CD4-positive, alpha-beta T cell treated with Interleukin-4 for 4 hours (primary cell): ENCODE measurements around the gene IP6K1.

ENCODE experiments used
- DNase-seq: peaks from one replicate; pipeline ENCODE4 v3.0.0-alpha.2; 2020

Gene IP6K1

GRCh38 chr3:49722896-49723295, 63.4 kb downstream of the IP6K1 start:
- no peak for DNase-seq

DNA sequence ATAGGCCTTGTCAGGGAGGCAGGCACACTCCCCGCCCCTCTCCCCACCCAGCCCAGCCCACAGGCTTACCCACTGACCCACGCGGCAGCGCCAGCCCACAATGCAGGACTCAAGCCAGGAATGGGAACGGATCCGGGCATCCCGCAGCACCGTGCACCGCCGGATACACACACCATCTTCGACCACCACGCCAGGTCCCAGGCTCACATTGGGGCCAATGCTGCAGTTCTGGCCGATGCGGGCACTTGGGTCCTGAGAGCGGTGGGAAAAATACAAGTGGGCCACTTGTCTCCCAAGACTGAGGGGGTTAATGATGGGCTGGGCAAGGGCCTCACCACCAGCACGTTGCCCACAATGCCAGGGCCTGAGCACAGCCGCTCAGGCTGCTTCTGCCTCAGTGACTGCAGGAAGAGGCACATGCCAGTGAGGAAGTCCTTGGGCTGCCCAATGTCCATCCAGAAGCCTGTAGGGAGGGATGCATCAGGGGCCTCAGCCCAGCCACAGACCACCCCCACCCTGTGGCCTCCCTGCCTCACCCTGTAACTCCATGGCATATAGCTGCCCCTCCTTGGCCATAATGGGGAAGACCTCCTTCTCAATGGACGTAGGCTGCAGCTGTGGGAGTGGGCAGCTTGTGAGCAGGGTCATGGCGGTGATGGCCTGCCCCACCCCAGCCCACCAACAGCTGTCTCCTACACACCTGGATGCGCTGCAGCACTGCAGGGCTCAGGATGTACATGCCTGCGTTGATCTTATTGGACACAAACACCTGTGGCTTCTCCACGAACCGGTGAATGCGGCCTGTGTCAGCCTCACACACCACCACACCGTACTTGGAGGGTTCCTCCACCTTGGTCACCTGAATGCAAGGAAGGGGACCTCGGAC, 64.2 kb downstream of the IP6K1 start:
- DNase-seq: no peak

GRCh38 chr3:49721596-49721895, 64.8 kb downstream of the IP6K1 start:
- DNase-seq: no peak

DNA sequence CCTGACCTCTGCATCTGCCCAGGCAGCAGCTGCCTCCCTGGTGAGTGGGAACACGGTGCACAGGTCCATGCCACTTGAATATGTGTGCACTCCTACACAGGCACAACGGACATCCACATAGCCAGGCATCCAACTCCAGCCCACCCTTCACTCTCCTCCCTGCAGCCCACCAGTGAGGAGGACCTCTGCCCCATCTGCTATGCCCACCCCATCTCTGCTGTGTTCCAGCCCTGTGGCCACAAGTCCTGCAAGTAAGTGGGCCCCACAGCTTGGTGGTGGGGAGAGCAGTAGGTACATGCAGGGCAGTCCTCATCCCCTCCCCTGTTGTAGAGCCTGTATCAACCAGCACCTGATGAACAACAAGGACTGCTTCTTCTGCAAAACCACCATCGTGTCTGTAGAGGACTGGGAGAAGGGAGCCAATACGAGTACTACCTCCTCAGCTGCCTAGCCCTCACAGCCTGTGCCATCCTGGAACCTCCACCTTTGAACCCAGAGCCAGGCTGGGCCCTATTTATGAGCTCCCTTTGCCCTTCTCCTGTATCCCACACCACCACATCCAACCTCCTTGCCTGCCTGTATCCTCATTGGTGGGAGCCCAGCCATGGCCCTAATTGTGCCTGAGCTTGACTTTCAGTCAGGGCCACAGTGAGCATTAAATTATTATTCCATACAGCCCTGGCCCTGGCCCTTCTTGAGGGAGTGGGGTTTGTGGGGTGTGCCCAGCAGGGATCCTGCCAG, 65.3 kb downstream of the IP6K1 start:
- DNase-seq: no peak

- DNase-seq: peak; percentile 88
These were observed 67.0 kb downstream of the IP6K1 start, which contains the start of gene AMIGO3 for GRCh38 chr3:49719214-49719884. Gene AMIGO3 (minus strand): TSS chr3:49719684. CDS start chr3:49719465, 219 bp downstream.

GRCh38 chr3:49718858-49719213, 67.5 kb downstream of the IP6K1 start:
- DNase-seq: no peak

GRCh38 chr3:49717959-49718857, 68.1 kb downstream of the IP6K1 start:
- no peak for DNase-seq

DNA sequence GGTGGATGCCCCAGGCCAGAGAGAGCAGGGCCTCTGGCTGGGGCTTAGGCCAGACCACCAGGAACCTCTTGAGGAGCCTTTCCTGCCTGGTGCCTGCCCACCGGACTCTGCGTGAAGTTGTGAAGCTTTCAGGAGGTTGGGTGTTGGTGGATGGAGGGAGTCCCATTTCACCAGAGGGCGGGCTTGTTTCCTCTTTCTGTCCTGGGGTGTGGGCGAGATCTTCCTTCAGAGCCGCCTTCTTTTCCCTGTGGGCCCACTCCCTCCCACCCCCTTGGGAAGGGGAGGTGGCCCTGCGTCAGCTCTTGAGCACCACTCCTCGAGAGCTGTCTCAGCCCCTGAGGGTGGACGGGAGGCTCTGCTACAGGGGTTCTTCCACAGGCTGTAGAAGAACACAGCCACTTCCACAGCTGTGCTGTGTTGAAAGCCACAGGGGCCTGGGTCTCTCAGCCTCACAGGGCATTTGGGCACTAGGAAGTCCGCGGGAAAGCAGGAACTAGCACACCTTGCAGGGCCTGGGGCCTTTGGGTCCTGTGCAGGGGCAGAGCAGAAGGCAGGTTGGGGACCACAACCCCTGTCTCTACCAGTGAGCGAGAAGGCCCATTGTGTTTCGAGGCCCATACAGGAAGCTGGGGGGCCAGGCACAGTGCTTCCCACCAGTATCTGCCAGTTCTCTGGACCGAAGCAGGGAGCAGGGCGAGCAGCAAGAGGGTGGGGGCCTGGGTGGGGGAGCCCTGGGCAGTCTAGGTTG, 69.0 kb downstream of the IP6K1 start:
- DNase-seq: no peak

DNA sequence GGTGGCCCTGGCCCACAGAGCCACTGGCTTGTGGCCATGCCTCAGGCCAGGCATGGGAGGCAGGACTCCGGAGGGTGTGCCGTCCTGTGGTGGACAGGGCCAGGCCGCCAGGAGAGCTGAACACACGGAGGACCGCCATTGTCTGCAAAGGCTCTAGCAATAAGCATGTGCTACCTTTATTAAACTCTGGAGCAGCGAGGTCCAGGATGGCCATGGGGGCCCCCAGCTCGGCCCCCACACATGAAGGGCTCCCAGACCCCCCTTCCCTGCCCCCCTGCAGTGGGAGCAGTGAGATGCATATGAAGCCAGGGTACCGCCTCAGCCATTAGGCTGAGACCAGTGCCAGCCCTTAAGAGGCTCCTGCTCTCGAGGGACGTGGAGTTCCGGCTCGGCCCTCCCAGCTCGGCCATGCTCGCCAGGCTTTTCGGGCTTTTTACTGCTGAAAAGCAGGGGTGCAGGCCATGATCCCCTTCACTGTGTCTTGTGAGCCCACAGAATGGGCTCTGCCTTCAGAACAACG, 69.6 kb downstream of the IP6K1 start:
- DNase-seq: no peak

DNA sequence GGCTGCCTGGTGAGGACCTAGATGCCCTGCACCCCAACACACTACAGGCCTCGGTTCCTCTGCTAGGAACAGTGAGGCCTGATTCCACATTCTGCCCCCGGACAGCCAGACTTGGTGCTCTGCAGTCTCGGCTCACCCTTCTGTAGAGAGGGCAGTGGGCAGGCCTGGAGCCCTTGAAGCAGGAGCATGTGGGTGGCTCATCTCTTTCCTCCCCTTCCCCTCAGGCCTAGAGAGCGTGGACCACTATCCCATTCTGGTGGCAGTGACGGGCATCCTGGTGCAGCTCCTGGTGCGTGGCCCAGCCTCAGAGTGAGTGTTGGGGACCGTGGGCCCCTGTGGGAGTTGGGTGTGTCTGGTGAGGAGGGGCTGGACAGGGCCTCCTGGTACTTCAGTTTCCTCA, 70.2 kb downstream of the IP6K1 start:
- no peak for DNase-seq

DNA sequence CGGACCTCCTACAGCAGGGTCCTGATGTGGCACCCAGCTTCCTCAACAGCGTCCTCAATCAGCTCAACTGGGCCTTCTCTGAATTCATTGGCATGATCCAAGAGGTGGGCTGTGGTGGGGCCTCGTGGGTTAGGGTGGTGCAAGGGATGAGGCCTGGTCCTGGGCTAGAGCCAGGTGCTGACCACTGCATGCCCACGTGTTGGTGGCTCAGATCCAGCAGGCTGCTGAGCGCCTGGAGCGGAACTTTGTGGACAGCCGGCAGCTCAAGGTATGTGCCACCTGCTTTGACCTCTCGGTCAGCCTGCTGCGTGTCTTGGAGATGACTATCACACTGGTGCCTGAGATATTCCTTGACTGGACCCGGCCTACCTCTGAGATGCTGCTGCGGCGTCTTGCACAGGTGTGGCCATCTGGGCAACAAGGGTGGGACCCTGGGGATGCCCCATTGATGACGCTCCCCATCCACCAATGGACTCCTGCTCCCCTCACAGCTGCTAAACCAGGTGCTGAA, 70.7 kb downstream of the IP6K1 start:
- DNase-seq: no peak

- DNase-seq: no peak
These were observed 71.4 kb downstream of the IP6K1 start for GRCh38 chr3:49714728-49715550.

DNA sequence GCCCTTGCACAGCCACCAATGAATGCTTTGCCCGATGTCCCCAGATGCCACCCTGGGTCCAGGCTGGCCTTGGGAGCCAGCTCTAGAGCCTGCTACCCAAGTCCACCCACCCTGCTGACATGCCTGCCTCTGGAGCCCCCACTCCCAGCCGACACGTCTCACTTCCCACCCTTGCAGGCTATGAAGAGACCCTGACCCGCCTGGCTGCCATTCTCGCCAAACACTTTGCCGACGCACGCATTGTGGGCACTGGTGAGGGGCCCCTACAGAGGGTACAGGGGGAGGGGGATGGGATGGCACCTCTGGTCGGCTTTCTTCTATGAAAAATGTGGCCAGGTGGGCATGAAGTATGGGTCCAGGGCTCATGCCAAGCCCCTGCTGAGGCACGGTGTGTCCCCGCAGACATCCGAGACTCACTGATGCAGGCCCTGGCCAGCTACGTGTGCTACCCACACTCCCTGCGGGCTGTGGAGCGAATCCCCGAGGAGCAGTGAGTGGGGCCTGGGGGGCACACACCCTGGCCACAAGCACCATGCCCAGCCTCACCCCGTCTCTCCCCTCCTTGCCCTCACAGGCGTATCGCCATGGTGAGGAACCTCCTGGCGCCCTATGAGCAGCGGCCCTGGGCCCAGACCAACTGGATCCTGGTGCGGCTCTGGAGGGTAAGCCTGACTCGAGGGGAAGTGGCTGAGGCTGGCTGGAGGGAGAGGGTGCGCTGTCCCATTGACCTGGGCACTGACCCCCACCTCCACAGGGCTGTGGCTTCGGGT, 72.8 kb downstream of the IP6K1 start:
- DNase-seq: no peak

- DNase-seq: no peak
These were observed 73.6 kb downstream of the IP6K1 start for GRCh38 chr3:49712631-49713317.

DNA sequence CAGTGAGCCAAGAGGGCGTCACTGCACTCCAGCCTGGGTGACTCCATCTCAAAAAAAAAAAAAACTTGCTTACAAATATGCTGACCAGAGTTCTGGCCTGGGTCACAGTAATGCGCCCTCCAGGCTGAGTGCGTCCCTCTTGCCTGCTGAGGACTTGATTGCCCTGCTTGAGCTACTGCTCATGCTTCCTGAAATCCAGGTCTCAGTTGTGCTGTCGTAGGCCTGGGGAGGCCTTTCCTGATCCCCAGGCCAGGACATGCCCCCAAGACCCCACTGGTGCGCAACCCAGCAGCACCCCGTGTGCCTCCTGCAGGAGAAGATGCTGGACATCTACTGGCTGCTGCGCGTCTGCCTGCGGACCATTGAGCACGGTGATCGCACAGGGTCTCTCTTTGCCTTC, 74.2 kb downstream of the IP6K1 start:
- no peak for DNase-seq

GRCh38 chr3:49711489-49711888, 74.9 kb downstream of the IP6K1 start:
- DNase-seq: no peak

- DNase-seq: no peak
These were observed 76.5 kb downstream of the IP6K1 start for GRCh38 chr3:49709852-49710251.

GRCh38 chr3:49707113-49707480, 79.2 kb downstream of the IP6K1 start:
- DNase-seq: no peak

DNA sequence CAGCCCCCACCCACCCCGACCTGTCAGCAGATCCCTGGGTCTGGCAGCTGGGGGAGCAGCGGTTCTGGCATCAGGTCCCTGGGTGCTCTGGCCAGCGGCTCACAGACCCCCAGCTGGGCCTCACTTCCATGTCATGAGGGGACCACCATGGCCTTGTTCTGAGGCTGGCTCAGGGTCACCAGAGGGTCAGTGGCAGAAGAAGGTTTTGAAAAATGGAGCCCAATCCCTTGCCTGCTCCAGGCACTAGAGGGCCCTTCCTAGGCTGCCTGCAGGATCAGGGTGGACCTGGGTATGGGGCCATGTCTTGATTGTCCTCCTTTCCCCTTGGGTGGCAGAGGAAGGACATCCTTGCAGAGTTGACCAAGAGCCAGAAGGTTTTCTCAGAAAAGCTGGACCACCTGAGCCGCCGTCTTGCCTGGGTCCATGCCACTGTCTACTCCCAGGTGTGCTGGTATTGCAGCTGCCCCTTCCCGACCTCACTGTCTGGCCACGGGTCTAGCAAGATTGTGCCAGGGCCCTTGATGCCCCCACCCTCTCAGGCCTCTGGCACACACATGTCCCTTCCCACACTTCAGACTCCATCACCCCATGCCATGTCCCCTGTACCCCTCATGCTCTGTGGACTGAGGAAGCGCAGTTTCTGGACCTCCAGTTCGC, 79.8 kb downstream of the IP6K1 start:
- DNase-seq: no peak
